HG02885 (cell line): ENCODE data around the gene OPRL1.
"Not testable (repeated sequence)": the region's sequence is repeated elsewhere in the genome, so short reads cannot be mapped to it uniquely, and the experiment has no call there.

ENCODE experiments used
- ATAC-seq: cut with Tn5 transposase; IDR thresholded peaks from one replicate; pipeline ENCODE4 v1.9.1; 2021; ENCODE audit warnings: mild to moderate bottlenecking; ENCODE audit not compliant: unreplicated experiment, poor library complexity

Gene OPRL1

DNA sequence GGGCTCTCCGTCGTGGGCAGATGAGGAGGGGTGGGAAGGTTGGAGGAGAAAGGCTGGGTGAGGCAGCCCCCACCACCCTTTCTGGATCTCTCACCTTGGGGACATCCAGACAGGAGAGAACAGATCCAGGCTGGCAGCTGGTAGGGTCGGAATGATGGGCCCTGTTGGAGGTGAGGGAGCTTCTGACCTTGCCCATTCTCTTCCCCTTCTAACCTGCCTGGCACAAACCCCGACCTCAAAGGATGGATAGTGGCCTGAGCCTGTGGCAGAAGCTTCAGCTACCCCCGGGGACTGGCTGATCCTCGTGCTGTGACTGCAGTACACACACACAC lies 33.5 kb downstream of the OPRL1 start:
- ATAC-seq: no peak

DNA sequence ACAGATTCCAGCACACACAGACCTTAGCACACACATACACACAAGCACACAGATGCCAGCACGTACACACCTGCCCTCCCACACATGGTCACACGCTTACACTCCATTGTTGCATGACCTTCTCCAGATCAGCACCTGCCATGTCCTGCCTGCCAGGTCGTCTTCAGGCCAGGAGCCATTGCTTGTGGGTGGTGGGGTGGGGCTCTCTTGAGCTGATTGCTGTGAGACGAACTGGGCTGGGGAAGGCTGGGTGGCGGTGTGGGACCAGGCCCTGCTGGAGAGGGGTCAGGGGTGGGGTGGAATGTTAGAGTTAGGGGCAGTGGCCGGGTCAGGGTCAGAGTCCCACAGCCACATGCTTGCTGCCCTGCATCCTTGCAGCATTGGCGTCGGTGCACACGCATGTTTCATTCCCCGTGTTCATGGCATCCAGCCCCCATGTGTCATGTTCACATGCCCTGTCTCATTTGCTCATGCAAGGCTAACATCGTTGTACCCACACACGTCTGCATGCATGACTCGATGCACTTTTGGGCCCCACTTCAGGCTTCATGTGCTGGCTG lies 34.0 kb downstream of the OPRL1 start:
- ATAC-seq: no peak

DNA sequence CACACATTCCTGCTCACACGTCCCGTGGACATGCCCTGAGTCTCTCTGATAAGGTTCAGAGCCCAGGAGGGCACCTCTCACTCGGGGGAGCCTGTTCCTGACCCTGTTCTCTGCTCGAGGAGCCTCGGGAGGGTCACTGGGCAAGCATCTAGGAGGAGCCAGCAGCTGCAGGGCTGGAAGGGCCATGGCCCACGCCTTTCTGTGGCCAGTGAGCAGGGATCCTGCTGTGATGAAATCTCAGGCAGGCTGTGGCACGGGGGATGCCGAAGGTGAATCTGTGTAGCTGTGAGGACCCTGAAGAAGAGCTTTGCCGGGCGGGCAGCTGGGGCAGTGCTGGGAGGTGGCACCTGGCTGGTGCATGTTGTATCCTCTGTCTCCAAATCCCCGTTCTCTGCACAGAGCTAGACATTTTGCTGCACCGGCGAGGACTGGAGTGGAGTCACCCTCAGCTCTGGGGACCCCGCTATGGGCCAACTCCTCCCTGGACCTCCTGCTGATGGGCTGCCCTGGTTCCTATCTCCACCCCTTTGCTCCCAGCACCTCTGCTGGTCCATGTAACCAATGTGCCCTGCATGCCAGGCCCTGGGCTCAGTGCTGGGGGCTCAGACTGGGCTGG lies 34.6 kb downstream of the OPRL1 start:
- no peak for ATAC-seq

DNA sequence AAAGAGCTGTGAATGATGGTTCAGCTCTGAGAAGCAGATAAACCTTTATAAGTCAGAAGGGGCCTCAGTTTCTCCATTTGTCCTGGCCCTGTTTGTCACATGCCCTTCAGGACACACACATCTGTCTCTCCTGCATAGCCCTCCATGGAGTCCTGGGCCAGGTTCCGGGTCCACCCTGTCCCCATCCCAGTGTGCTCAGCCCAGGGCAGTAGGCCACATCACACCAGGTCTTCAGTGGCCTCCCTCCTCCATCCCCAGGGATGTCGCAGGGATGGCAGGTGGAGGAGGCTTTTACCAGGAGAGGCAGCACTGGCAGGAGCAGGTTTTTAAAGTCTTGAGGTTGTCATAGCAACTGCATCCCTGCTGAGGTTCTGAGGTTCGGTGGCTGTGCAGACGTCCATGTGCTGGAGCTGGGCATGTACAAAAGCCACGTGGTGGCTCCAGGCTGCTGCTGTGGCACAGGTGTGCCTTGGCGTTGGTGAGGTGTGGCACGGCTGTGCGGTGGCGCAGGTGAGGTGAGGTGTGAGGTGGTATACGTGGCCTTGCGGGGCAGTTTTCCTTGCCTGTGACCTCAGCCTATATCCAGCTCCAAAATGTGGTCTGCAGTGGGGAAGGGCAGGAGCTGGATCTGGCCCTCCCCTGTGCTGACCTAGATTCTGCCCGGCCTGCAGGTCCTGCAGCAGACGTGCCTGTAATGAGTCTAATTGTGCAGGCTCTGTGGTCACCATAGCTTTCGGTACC lies 35.5 kb downstream of the OPRL1 start:
- ATAC-seq: no peak

DNA sequence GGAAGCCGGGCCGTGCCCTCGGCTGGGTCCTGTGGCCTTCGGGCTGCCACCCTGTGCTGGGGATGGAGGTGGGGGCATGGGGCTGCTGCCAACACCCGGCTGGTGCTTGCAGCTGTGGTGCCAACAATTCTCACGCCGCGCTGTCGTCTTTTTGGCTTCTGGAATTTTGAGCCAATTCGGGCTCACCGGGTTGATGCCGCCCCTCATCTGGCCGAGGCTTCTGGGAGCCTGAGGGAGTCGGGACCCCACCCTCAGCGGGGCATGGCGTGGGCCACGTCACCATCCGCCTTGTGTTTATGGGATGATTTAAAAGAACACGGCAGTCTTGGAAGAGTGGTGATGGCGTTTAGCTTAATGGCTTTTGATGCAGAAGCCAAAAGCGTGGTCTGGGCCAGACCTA lies 36.1 kb downstream of the OPRL1 start:
- ATAC-seq: no peak

DNA sequence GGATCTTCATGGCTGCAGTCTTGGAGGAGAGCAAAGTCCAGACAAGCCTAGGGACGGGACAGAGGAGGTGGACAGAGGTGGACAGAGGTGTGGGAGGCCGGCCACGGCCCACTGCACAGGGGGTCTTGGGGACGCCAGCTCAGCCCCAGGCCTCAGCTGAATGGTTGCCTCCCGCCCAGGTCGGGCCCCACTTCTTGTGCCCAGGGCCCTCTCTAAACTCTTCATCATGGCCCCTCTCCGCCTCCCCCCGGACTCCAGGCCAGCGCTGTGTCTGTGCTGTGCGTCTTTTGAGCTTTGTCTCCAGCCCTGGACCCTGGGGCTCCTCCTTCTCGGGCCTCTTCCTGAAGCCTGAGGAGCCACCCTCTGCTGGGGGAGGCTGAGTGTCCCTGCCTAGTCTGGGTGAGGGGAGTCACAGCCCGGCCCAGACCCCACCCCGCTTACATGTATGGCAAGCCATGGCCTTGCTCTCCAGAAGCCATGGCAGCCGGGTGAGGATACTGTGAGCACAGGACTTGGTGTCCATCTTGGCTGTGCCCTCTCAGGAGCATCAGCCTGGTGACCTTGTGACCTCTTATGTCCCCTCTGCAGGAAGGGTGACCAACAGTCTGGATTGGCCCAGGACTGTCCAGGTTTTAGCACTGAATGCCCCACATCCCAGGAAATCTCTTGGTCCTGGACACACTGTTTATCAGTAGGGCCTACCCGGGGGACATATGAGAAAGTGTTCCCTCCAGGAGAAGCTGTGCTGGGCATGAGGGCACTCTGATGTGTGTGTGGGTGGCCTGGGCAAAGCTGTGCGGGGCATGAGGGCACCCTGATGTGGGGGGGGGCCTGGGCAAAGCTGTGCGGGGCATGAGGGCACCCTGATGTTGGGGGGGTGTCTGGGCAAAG lies 36.9 kb downstream of the OPRL1 start:
- ATAC-seq: no peak

DNA sequence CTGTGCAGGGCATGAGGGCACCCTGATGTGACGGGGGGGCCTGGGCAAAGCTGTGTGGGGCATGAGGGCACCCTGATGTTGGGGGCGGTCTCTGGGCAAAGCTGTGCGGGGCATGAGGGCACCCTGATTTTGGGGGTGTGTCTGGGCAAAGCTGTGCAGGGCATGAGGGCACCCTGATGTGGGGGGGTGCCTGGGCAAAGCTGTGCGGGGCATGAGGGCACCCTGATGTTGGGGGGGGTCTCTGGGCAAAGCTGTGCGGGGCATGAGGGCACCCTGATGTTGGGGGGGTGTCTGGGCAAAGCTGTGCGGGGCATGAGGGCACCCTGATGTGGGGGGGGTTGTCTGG lies 37.5 kb downstream of the OPRL1 start:
- not testable (repeated sequence) for ATAC-seq

DNA sequence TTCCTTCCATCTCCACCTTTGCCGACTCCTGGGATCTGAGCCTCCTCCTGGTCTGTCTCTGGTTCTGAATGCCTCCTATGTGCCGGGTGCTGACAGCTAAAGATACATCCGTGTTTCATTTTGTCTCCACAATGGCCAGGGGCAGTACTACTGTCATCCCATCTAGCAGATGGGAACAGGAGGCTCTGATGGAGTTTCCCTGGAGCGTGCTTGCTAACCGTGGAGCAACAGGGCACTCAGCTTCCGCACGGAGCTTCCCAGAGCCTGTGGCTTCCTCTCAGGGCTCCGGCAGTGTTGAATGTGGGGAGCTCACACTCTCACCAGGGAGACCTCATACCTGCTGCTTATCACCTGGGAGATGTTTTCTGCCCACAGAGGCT lies 39.4 kb downstream of the OPRL1 start:
- no peak for ATAC-seq

DNA sequence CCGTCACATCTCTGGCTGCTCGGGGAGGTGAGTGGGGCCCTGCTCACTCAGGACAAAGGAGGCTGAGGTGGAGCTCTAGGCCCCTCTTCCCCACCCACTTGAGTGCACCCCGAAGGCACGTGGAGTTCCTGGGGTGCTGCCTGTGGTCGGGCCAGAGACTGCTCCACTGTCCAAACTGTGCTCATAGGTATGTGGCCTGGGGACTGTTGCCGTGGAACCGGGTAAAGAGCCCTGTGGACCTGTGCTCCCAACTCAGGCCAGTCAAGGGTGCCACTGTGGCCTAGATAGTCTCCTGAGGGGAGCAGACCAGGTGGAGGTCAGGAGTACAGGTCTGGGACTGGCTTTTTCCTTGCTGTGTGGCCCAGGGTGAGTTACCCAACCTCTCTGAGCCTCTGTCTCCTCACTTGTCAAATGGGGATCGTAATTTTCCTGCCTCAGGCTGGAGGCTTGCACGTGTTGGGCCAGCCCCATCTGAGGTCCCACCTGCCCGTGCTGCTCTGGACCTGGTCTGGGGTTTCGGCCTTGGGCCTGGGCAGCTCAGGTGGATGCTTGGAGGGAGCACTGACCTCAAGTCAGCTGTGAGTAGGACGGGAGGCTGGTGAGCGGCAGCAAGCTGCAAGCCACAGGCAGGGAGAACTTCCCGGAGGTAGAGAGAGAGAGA lies 39.9 kb downstream of the OPRL1 start:
- ATAC-seq: no peak

DNA sequence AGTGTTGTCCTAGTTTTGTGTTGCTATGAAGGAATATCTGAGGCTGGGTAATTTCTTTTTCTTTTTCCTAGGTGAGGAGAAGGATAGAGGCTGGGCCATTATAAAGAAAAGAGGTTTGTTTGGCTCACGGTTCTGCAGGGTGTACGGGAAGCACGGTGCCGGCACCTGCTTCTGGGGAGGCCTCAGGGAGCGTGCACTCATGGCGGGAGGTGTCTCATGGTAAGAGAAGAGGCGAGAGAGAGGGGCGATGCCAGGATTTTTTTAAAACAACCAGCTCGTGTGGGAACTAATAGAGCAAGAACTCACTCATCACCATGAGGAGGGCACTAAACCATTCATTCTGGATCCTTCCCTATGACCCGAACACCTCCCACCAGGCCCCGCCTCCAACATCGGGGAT lies 41.7 kb downstream of the OPRL1 start:
- no peak for ATAC-seq

DNA sequence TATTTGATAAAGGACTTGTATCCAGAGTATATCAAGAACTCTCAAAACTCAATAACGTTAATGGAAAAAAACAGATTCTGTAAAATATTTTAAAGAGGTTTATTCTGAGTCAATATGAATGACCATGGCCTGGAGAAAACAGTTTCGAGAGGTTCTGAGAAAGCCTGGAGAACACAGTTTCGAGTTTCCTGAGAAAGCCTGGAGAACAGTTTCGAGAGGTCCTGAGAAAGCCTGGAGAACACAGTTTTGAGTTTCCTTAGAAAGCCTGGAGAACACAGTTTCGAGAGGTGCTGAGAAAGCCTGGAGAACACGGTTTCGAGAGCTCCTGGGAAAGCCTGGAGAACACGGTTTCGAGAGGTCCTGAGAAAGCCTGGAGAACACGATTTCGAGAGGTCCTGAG lies 43.0 kb downstream of the OPRL1 start:
- ATAC-seq: not testable (repeated sequence)

DNA sequence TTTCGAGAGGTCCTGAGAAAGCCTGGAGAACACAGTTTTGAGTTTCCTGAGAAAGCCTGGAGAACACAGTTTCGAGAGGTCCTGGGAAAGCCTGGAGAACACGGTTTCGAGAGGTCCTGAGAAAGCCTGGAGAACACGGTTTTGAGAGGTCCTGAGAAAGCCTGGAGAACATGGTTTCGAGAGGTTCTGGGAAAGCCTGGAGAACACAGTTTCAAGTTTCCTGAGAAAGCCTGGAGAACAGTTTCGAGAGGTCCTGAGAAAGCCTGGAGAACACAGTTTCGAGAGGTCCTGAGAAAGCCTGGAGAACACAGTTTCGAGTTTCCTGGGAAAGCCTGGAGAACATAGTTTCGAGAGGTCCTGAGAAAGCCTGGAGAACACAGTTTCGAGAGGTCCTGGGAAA lies 43.6 kb downstream of the OPRL1 start:
- not testable (repeated sequence) for ATAC-seq

DNA sequence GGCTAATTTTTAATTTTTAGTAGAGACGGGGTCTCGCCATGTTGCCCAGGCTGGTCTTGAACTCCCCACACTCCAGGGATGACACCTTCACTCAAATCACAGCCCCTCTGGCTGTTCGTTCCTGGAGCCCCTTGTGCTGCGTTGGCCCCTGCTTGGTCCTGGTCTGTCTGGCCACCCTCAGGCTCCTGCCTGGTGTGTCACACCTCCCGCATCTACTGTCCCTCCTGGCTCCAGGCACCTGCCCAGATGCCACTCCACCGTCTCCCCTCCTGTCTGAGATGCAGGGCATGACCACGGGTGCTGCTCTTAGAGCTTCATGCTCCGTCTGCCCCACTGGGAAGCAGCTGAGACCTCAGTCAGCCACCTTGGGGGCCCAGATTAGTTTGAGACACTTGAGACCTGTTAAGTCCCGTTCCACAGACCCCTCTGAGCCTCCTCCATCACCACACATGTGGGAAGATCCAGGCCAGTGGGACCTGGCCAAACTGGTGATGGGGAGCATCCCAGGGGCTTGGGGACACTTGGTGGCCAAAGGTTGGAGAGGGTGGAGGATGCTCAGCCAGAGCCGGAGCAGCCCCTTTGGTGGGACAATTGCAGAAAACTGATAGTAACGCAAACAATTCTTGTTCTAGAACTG lies 49.4 kb downstream of the OPRL1 start:
- ATAC-seq: no peak

DNA sequence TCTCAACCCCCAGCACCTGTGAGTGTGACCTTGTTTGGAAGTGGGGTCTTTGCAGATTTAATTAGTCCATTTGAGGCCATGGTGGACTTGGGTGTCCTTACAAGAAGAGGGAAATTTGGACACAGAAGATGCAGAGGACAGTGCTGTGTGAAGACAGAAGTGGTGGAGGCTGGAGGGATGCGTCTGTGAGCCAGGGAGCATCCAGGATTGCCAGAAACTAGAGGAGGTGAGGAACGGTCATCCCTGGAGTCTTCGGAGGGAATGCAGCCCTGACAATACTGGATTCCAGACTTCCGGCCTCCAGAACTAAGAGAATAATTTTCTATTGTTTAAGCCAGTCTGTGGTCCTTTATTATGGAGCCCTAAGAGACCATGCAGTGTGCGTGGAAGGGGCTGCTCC lies 50.4 kb downstream of the OPRL1 start:
- ATAC-seq: no peak

DNA sequence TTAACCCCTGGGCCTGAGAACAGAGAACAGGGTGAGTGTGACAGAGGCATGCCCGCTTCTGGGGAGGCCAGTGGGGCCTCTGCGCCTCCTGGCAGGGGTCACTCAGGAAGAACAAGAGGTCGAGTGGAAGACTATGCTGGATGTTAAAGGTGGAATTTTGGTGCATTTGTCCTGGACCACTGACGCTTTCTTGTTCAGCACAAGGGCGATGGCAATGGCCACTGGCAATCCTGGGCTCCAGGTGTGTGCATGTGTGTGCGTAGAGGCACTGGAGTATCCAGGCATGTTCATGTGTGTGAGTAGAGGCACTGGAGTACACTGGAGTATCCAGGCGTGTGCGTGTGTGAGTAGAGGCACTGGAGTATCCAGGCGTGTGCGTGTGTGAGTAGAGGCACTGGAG lies 51.0 kb downstream of the OPRL1 start:
- ATAC-seq: no peak

DNA sequence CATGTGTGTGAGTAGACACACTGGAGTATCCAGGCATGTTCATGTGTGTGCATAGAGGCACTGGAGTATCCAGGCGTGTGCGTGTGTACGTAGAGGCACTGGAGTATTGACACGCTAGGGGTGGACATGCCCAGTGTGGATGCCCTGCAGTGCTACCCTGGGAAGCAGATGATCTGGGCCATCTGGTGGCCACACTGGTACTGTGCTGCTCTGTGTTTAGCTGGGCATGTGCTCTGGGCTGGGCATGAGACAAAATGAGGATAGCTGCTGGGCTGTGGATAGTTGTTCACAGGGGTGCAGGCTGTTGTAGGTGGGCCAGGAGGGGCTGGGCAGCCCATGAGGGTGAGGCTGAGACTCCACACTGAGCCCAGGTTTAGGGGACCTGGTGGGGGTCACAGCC lies 51.5 kb downstream of the OPRL1 start:
- no peak for ATAC-seq

DNA sequence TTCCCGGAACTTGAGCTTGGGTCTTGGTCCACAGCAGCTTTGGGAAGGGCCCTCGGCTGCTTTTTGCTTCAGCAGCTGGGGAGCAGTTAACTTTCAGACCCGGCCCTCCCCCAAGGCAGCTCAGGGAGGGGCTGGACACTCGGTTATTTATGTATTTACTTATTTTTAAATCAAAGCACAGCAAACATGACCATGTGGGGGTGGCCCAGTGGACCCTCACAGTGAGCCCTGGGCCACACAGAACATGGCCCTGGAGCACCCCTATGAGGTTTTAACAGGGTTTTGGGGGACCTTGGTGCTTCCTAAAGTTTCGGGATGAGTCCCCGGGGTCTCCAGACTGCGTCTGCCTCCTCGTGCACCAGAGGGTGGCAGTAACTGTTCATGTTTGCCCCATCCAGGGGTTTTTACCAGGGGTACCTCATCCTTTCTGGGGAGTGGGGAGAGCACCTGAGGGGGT lies 54.1 kb downstream of the OPRL1 start:
- no peak for ATAC-seq

DNA sequence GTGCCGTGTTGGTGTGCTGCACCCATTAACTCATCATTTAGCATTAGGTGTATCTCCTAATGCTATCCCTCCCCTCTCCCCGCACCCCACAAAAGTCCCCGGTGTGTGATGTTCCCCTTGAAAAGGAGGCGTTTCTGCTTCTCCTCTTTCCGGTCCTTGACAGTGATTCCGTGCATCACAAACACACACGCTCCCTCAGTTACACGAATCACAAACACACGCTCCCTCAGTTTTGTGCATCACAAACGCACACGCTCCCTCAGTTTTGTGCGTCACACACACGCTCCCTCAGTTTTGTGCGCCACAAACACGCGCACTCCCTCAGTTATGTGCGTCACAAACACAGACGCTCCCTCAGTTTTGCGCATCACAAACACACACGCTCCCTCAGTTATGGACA lies 54.9 kb downstream of the OPRL1 start:
- not testable (repeated sequence) for ATAC-seq

DNA sequence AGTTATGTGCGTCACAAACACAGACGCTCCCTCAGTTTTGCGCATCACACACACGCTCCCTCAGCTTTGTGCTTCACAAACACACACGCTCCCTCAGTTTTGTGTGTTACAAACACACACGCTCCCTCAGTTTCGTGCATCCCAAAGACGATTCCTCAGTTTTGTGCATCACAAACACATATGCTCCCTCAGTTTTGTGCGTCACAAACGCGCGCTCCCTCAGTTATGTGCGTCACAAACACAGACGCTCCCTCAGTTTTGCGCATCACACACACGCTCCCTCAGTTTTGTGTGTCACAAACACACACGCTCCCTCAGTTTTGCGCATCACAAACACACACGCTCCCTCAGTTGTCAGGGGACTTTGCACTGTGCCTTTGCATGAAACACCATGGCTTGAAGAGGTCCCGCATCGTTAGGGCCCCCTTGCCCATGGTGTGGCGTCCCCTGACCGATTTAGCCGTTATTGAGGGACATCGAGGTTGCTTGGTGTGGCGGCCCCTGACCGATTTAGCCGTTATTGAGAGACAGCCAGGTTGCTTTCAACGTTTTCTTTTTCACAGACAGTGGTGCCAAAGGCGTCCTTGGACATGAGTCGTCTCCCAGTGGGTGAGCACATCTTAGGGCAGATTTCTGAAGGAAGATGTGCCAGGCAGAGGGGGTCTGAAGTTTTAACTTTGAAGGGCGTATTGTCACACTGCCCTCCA lies 56.3 kb downstream of the OPRL1 start:
- ATAC-seq: no peak
